ENCODE data around the gene ADAM15.

ADAM15 gene

DNA sequence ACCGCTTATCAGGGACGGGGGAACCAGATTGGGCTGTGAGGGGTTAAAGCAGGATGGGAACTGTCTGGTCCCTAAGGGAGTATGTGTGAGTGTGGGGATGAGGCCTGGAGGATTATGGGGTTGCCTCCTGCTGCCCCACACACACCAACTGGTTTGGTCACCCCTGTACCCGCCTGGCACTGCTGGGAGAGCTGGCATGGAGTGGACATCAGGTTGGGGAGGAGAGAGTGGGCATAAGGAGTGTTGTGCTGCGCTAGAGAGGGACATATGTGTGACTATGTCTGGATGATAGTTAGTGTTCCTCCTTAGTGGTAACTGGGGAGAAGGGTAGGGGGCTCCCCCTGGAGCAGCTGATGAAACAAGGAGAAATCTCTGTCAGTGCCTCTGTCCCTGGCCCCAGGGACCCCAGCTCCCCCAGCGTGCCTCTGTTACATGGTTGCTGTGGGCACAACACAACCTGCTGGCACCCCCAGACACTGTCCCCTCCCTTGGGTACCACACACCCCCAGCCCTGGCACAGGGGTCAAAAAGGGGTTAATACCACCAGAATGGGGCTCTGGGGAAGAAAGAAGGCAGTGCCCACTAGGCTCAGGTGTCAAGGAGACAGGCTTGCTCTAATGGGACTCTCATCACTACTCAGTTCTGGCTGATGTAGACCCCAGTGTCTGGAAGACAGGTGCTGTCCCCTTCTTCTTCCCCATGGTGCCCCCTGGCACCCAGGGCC is 46.6 kb upstream of the ADAM15 start:
- no peak for TF ChIP-seq CTCF (IDR thresholded peaks at IDR 0.05; ENCODE audit: low read depth, low read length, missing control alignments)
- no peak for DNase-seq (ENCODE audit: extremely low read depth, low read depth)
- peak overlapping the region; percentile 93 for H3K4me3 ChIP-seq (replicated peaks; ENCODE audit: low read depth, low read length)

DNA sequence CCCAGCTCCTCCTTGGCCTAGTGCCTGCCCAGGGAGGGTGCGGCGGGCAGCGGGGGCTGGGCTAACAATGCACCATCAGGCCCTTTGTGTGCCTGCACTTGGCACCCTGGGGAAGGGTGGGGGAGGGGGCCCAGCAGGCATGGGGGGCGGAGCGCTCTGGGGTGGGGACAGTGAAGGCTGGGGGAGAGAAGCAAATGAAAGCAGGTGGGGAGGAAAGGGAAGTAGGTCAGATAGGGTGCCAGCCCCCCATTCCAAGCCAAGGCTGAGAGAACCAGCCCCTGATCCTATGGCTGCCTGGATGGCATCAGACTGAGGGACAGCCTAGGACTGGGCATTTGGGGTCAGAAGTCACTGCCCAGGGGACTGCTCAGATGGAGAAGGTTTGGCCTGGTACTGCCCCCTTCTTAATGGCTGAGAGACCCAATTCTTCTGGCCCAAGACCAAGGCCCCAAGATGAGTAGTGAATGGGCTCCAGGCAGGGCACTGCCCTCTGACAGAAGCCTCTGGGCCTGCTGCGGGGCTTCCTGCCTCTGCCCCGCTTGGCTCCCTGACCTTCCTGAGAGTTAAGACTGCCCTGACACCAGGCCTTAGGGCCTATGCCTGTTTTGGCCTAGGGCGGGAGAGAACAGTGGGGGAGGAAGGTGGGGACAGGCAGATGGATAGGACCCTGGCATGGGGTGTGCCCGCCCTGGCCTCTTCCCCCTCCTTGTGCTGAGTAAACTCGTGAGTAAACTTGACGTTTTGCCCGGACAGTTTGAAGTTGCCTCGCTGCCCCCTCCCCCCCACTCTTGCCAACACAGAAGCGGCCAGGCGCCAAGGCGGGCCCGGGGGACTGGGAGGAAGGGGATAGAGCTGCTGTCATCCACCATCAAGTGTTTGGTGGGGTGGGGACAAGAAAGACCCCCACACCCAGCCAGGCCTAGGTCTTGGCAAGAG is 45.8 kb upstream of the ADAM15 start:
- H3K4me3 ChIP-seq (replicated peaks; ENCODE audit: low read depth, low read length), result peak overlapping the region; percentile 93; the same call in 1 of the 2 replicates
- TF ChIP-seq CTCF (IDR thresholded peaks at IDR 0.05; ENCODE audit: low read depth, low read length, missing control alignments), result no peak
- DNase-seq (ENCODE audit: extremely low read depth, low read depth), result no peak

DNA sequence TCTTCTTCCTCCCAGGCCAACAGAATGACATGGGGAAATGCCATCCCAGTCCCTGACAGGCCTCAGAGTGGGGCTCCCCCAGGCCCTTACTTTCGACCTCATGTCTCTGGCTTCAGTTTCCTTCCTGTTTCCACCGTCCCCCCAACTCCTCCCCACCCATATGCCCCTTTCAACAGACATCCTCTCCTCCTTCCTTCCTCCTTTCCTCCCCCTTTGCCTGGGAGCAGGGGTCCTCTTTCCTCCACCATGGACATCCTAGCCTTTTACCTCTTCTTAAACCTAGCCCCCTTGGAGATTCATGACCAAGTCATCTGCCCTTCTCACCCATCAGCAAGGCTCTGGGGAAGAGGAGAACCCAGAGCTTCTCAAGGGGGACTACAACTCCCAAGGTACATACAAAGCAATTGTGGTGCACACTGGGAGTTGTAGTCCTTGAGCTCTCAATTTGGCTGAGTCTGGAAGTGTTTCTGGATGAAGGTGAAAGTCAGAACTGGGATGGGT is 44.5 kb upstream of the ADAM15 start:
- no peak for DNase-seq (ENCODE audit: extremely low read depth, low read depth)
- no peak for TF ChIP-seq CTCF (IDR thresholded peaks at IDR 0.05; ENCODE audit: low read depth, low read length, missing control alignments)
- no peak overlapping the region for H3K4me3 ChIP-seq (replicated peaks; ENCODE audit: low read depth, low read length)

DNA sequence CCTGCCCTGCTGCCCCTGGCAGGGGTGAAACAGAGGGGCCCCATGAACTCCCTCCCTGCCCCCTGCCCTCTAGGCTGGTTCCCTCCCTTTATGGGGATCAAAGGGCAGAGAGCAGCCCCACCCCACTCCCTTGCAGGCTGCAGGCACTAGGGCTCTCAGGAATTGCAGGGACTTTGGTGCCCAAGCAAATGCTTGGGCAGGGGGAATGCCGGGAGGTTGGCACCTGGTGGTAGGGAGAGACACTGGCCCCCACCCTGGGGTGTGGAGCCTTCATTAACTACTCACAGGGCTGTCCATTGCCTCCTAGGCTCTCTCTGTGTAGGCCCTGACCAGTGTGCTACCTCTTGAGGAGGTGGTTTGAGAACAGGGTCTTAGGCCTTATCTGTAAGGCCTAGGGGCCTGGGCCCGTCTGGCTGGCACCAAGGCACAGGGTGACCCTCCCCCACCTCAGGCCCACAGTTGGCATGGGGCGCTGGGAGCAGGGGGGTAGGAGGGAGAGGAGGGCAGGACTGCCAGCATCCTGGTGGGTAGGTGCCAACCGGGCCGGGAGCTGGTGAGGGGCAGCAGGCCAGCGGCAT is 43.8 kb upstream of the ADAM15 start:
- no peak for DNase-seq (ENCODE audit: extremely low read depth, low read depth)
- no peak overlapping the region for H3K4me3 ChIP-seq (replicated peaks; ENCODE audit: low read depth, low read length)
- no peak for TF ChIP-seq CTCF (IDR thresholded peaks at IDR 0.05; ENCODE audit: low read depth, low read length, missing control alignments)

DNA sequence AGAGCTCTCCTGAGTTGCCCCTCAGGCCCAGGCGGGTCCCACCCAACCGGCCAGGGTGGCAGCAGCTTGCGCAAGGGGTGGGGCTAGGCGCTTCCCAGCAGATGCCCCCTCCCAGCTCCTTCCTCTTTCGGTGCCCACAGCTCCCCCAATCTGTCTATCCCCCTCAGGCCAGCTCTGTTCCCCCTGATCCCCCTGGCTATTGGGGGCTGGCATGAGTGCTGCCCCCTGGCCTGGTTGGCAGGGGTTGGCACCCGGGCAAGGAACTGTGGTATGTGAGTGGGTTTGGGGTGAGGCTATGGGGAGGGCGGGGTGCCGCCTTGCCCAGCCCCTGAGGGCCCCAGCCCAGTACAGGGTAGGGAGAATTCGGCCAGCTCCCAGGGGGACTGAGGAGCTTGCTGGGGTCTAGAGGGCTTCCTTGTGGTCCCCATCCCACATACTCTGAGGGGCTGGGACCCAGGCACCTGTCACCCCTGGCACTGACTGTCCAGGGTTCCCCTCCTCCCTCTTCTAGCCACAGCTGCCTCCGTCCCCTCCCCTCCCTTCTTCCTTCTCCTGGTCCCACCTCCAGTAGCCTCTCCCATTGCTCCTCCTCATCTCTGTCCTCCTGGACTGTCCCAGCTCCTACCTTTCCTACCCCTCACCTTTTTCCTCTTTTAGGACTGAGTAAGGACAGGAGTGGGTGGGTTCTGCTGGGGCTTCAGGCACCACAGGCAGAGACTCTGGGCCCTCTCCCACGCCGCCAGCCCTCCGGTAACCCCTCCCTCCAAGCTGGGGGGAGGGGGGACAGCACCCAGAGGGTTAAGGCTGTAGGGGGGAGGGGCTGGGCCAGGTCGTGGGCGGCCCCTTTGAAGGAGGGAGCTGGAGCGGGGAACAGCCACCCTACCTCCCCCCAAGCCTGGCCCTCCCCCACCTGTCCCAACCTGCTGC is 42.8 kb upstream of the ADAM15 start:
- DNase-seq (ENCODE audit: extremely low read depth, low read depth), result no peak
- no peak overlapping the region for H3K4me3 ChIP-seq (replicated peaks; ENCODE audit: low read depth, low read length)

More for the DNA sequence above, 42.8 kb upstream of the ADAM15 start:
- TF ChIP-seq CTCF (IDR thresholded peaks at IDR 0.05; ENCODE audit: low read depth, low read length, missing control alignments), result no peak
